DMS 273 (cell line): ENCODE results near the gene TGFB3.

Experiments
- DNase-seq: peaks from one replicate; lab custom pipeline; 2025; ENCODE audit not compliant: unreplicated experiment; lab: John Stamatoyannopoulos, UW

The TGFB3 gene

GRCh38 chr14:75909630-75910029 is 72.2 kb downstream of the TGFB3 start:
- peak; percentile 18 for DNase-seq
